ENCODE data around the gene PHF21B. TPM values are rescaled to one million over a fixed set of nuclear protein-coding genes. Genes with fewer than 3 reads are reported as not detected.
"Not testable (repeated sequence)": the region's sequence is repeated elsewhere in the genome, so short reads cannot be mapped to it uniquely, and the experiment has no call there.

Gene PHF21B
- total RNA-seq, 5 donors from 2014 or later (not counting 1 experiment from before 2014, with no cell fraction given): 0.15 to 0.36 TPM; not detected in 3

DNA sequence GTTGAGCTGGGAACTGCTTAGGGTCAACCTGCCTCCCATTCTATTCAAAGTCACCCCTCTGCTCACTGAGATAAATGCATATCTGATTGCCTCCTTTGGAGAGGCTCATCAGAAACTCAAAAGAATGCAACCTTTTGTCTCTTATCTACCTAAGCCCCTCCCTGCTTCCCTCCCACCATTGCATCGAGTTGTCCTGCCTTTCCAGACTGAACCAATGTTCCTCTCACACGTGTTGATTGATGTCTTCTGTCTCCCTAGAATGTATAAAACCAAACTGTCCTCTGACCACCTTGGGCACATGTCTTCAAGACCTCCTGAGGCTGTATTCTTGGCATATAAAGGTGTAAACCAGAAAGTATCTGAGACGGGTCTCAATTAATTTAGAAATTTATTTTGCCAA, 42.9 kb upstream of the PHF21B start:
- H3K9me3 Mint-ChIP-seq; H3K4me3 Mint-ChIP-seq; ATAC-seq (replicated peaks in 1 of 4); H3K36me3 ChIP-seq (ENCODE audit: control insufficient read depth in 2 of 2, extremely low read depth in 1 of 2, insufficient read depth in 1 of 2, low read length in 1 of 2); DNase-seq; H3K27ac Mint-ChIP-seq; H3K9me3 ChIP-seq; H3K4me1 Mint-ChIP-seq; H3K4me1 ChIP-seq (ENCODE audit: control insufficient read depth in 1 of 2, extremely low read depth in 1 of 2, insufficient read depth in 2 of 2, low read length in 2 of 2); H3K27ac ChIP-seq (ENCODE audit: low read length); CTCF ChIA-PET; H3K36me3 Mint-ChIP-seq; H3K4me3 ChIP-seq (ENCODE audit: control insufficient read depth in 1 of 2, extremely low read depth in 1 of 2, low read length in 1 of 2); POLR2A ChIA-PET: not testable (repeated sequence)
- 100% methylated on average over 1 of the region's 3 CpGs for WGBS (ENCODE audit: insufficient coverage)
- H3K27me3 Mint-ChIP-seq: peaks cover 33 to 49% of the 10 kb centered on the region in 2 donors
- H3K27me3 ChIP-seq (replicated peaks in 1 of 2; ENCODE audit: control insufficient read depth in 2 of 2, extremely low read depth in 1 of 2, insufficient read depth in 2 of 2, low read length in 1 of 2): peaks cover 0 to 36% of the 10 kb centered on the region in 2 experiments

- H3K4me3 ChIP-seq (ENCODE audit: control insufficient read depth in 1 of 2, extremely low read depth in 1 of 2, low read length in 1 of 2): no peak overlapping the region
- no peaks in the 10 kb centered on the region for H3K9me3 ChIP-seq
- Mint-ChIP-seq H3K27ac (no peak overlapping the region), H3K4me1 (no peaks in the 10 kb centered on the region), H3K9me3 (peaks cover 0 to 1% (median under 1%) of the 10 kb centered on the region in 3 donors), H3K27me3 (peaks cover 39 to 55% of the 10 kb centered on the region in 2 donors), H3K36me3 (no peaks in the 10 kb centered on the region), H3K4me3 (no peak overlapping the region)
- peaks cover 0 to 41% of the 10 kb centered on the region in 2 experiments for H3K27me3 ChIP-seq (replicated peaks in 1 of 2; ENCODE audit: control insufficient read depth in 2 of 2, extremely low read depth in 1 of 2, insufficient read depth in 2 of 2, low read length in 1 of 2)
- ATAC-seq (replicated peaks in 1 of 4) (no peak), DNase-seq (no peak)
- ChIA-PET CTCF (no interaction called here), POLR2A (no interaction called here)
- H3K4me1 ChIP-seq (ENCODE audit: control insufficient read depth in 1 of 2, extremely low read depth in 1 of 2, insufficient read depth in 2 of 2, low read length in 2 of 2): no peaks in the 10 kb centered on the region
- no peaks in the 10 kb centered on the region for H3K36me3 ChIP-seq (ENCODE audit: control insufficient read depth in 2 of 2, extremely low read depth in 1 of 2, insufficient read depth in 1 of 2, low read length in 1 of 2)
- WGBS (ENCODE audit: insufficient coverage): 95% methylated on average over 8 of the region's 10 CpGs
- no peak overlapping the region for H3K27ac ChIP-seq (ENCODE audit: low read length)
These were observed 42.1 kb upstream of the PHF21B start for GRCh38 chr22:45051946-45052345.

GRCh38 chr22:45051419-45051818, 41.6 kb upstream of the PHF21B start:
- no peaks in the 10 kb centered on the region for H3K4me1 ChIP-seq (ENCODE audit: control insufficient read depth in 1 of 2, extremely low read depth in 1 of 2, insufficient read depth in 2 of 2, low read length in 2 of 2)
- peaks cover 0 to 4% (median 2%) of the 10 kb centered on the region in 3 donors for H3K9me3 Mint-ChIP-seq
- H3K36me3 Mint-ChIP-seq: no peaks in the 10 kb centered on the region
- no peaks in the 10 kb centered on the region for H3K4me1 Mint-ChIP-seq
- H3K27ac ChIP-seq (ENCODE audit: low read length): no peak overlapping the region
- no peak overlapping the region for H3K4me3 ChIP-seq (ENCODE audit: control insufficient read depth in 1 of 2, extremely low read depth in 1 of 2, low read length in 1 of 2)
- CTCF ChIA-PET: no interaction called here
- H3K27ac Mint-ChIP-seq: no peak overlapping the region
- peaks cover 0 to 39% of the 10 kb centered on the region in 2 experiments for H3K27me3 ChIP-seq (replicated peaks in 1 of 2; ENCODE audit: control insufficient read depth in 2 of 2, extremely low read depth in 1 of 2, insufficient read depth in 2 of 2, low read length in 1 of 2)
- WGBS (ENCODE audit: insufficient coverage): 75% methylated on average over 8 of the region's 8 CpGs
- peaks cover 43 to 57% of the 10 kb centered on the region in 2 donors for H3K27me3 Mint-ChIP-seq
- DNase-seq (no peak), ATAC-seq (replicated peaks in 1 of 4) (no peak)
- POLR2A ChIA-PET: no interaction called here
- no peaks in the 10 kb centered on the region for H3K36me3 ChIP-seq (ENCODE audit: control insufficient read depth in 2 of 2, extremely low read depth in 1 of 2, insufficient read depth in 1 of 2, low read length in 1 of 2)
- H3K9me3 ChIP-seq: no peaks in the 10 kb centered on the region
- no peak overlapping the region for H3K4me3 Mint-ChIP-seq

DNA sequence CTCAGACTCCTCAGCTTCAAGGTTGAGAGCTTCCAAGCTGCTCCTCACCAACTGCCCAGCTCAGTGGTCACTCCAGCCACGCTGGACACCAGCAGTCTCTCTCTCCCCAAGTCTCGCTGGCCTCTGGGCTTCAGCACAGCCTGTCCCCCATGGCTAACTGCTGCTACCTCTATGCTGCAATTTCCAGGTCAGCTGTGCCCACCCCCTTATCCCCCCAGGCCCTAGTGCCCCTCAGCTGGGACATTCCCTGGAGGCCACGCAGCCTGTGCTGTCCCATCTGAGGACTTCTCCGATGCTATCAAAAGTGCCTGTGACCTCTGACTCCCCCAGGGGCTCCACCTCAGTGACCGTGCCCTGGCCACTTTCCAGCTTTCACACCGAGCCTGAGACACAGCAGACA, 37.5 kb upstream of the PHF21B start:
- Mint-ChIP-seq H3K27me3 (peaks cover 56 to 57% of the 10 kb centered on the region in 2 donors), H3K36me3 (no peaks in the 10 kb centered on the region), H3K9me3 (peaks cover 0 to 4% (median 2%) of the 10 kb centered on the region in 3 donors), H3K4me3 (no peak overlapping the region), H3K27ac (no peak overlapping the region), H3K4me1 (no peaks in the 10 kb centered on the region)
- no peak for DNase-seq
- CTCF ChIA-PET: no interaction called here
- 47% methylated on average over 3 of the region's 6 CpGs for WGBS (ENCODE audit: insufficient coverage)
- ATAC-seq (replicated peaks in 1 of 4): no peak
- Histone ChIP-seq H3K9me3 (no peaks in the 10 kb centered on the region), H3K36me3 (ENCODE audit: control insufficient read depth in 2 of 2, extremely low read depth in 1 of 2, insufficient read depth in 1 of 2, low read length in 1 of 2) (no peaks in the 10 kb centered on the region), H3K27ac (ENCODE audit: low read length) (no peak overlapping the region), H3K4me1 (ENCODE audit: control insufficient read depth in 1 of 2, extremely low read depth in 1 of 2, insufficient read depth in 2 of 2, low read length in 2 of 2) (no peaks in the 10 kb centered on the region), H3K4me3 (ENCODE audit: control insufficient read depth in 1 of 2, extremely low read depth in 1 of 2, low read length in 1 of 2) (no peak overlapping the region), H3K27me3 (replicated peaks in 1 of 2; ENCODE audit: control insufficient read depth in 2 of 2, extremely low read depth in 1 of 2, insufficient read depth in 2 of 2, low read length in 1 of 2) (peaks cover 0 to 43% of the 10 kb centered on the region in 2 experiments)
- POLR2A ChIA-PET: no interaction called here

GRCh38 chr22:45045208-45045607, 35.4 kb upstream of the PHF21B start:
- peaks cover 48% of the 10 kb centered on the region in 2 donors for H3K27me3 Mint-ChIP-seq
- CTCF ChIA-PET: no interaction called here
- Histone ChIP-seq H3K4me3 (ENCODE audit: control insufficient read depth in 1 of 2, extremely low read depth in 1 of 2, low read length in 1 of 2) (no peak overlapping the region), H3K9me3 (no peaks in the 10 kb centered on the region), H3K36me3 (ENCODE audit: control insufficient read depth in 2 of 2, extremely low read depth in 1 of 2, insufficient read depth in 1 of 2, low read length in 1 of 2) (no peaks in the 10 kb centered on the region), H3K27ac (ENCODE audit: low read length) (no peak overlapping the region), H3K4me1 (ENCODE audit: control insufficient read depth in 1 of 2, extremely low read depth in 1 of 2, insufficient read depth in 2 of 2, low read length in 2 of 2) (no peaks in the 10 kb centered on the region), H3K27me3 (replicated peaks in 1 of 2; ENCODE audit: control insufficient read depth in 2 of 2, extremely low read depth in 1 of 2, insufficient read depth in 2 of 2, low read length in 1 of 2) (peaks cover 0 to 37% of the 10 kb centered on the region in 2 experiments)
- H3K27ac Mint-ChIP-seq: no peak overlapping the region
- POLR2A ChIA-PET: no interaction called here
- no peaks in the 10 kb centered on the region for H3K4me1 Mint-ChIP-seq
- ATAC-seq (replicated peaks in 1 of 4) (no peak), DNase-seq (no peak)
- H3K4me3 Mint-ChIP-seq: no peak overlapping the region
- H3K36me3 Mint-ChIP-seq: no peaks in the 10 kb centered on the region
- WGBS (ENCODE audit: insufficient coverage): 55% methylated on average over 5 of the region's 7 CpGs
- peaks cover 0 to 4% (median 2%) of the 10 kb centered on the region in 3 donors for H3K9me3 Mint-ChIP-seq

- Histone ChIP-seq H3K27ac (ENCODE audit: low read length) (no peak overlapping the region), H3K36me3 (ENCODE audit: control insufficient read depth in 2 of 2, extremely low read depth in 1 of 2, insufficient read depth in 1 of 2, low read length in 1 of 2) (no peaks in the 10 kb centered on the region), H3K4me3 (ENCODE audit: control insufficient read depth in 1 of 2, extremely low read depth in 1 of 2, low read length in 1 of 2) (no peak overlapping the region), H3K9me3 (no peaks in the 10 kb centered on the region), H3K27me3 (replicated peaks in 1 of 2; ENCODE audit: control insufficient read depth in 2 of 2, extremely low read depth in 1 of 2, insufficient read depth in 2 of 2, low read length in 1 of 2) (peaks cover 0 to 28% of the 10 kb centered on the region in 2 experiments), H3K4me1 (ENCODE audit: control insufficient read depth in 1 of 2, extremely low read depth in 1 of 2, insufficient read depth in 2 of 2, low read length in 2 of 2) (no peaks in the 10 kb centered on the region)
- ChIA-PET CTCF (no interaction called here), POLR2A (no interaction called here)
- no peaks in the 10 kb centered on the region for H3K4me1 Mint-ChIP-seq
- no peak for DNase-seq
- H3K27me3 Mint-ChIP-seq: peaks cover 37 to 43% of the 10 kb centered on the region in 2 donors
- no peak overlapping the region for H3K4me3 Mint-ChIP-seq
- no peaks in the 10 kb centered on the region for H3K36me3 Mint-ChIP-seq
- WGBS (ENCODE audit: insufficient coverage): 60% methylated on average over 7 of the region's 8 CpGs
- ATAC-seq (replicated peaks in 1 of 4): no peak
- peaks cover 0 to 4% (median 2%) of the 10 kb centered on the region in 3 donors for H3K9me3 Mint-ChIP-seq
- H3K27ac Mint-ChIP-seq: no peak overlapping the region
These were observed 32.5 kb upstream of the PHF21B start for GRCh38 chr22:45042263-45042662.

GRCh38 chr22:45039133-45039532, 29.3 kb upstream of the PHF21B start:
- Mint-ChIP-seq H3K36me3 (no peaks in the 10 kb centered on the region), H3K4me1 (no peaks in the 10 kb centered on the region), H3K27ac (no peak overlapping the region), H3K27me3 (peaks cover 28 to 33% of the 10 kb centered on the region in 2 donors), H3K9me3 (no peaks in the 10 kb centered on the region), H3K4me3 (no peak overlapping the region)
- peaks cover 0 to 32% of the 10 kb centered on the region in 2 experiments for H3K27me3 ChIP-seq (replicated peaks in 1 of 2; ENCODE audit: control insufficient read depth in 2 of 2, extremely low read depth in 1 of 2, insufficient read depth in 2 of 2, low read length in 1 of 2)
- ATAC-seq (replicated peaks in 1 of 4): no peak
- POLR2A ChIA-PET: no interaction called here
- no peaks in the 10 kb centered on the region for H3K36me3 ChIP-seq (ENCODE audit: control insufficient read depth in 2 of 2, extremely low read depth in 1 of 2, insufficient read depth in 1 of 2, low read length in 1 of 2)
- no peaks in the 10 kb centered on the region for H3K9me3 ChIP-seq
- H3K4me3 ChIP-seq (ENCODE audit: control insufficient read depth in 1 of 2, extremely low read depth in 1 of 2, low read length in 1 of 2): no peak overlapping the region
- no peak overlapping the region for H3K27ac ChIP-seq (ENCODE audit: low read length)
- no peaks in the 10 kb centered on the region for H3K4me1 ChIP-seq (ENCODE audit: control insufficient read depth in 1 of 2, extremely low read depth in 1 of 2, insufficient read depth in 2 of 2, low read length in 2 of 2)
- whole genome bisulfite sequencing (ENCODE audit: insufficient coverage): 80% methylated on average over 4 of the region's 8 CpGs
- CTCF ChIA-PET: no interaction called here
- no peak for DNase-seq

All from T-cell (primary cell).